HepG2 (cell line): ENCODE measurements around the gene CCNB1IP1. TPM values are rescaled to one million over a fixed set of nuclear protein-coding genes. Genes with fewer than 3 reads are reported as not detected.

Experiments used
- AKAP8 ChIP-seq: sonication (generic); formaldehyde crosslinking; IDR thresholded peaks from 2 replicates; pipeline ENCODE4 v1.5.1; 2020; ENCODE audit warnings: mild to moderate bottlenecking, missing genetic modification reagents
- CEBPB ChIP-seq: IDR thresholded peaks from 2 replicates; pipeline ENCODE4 v1.6.1; 2011; ENCODE audit warnings: low read depth, low read length, improper control_type of control experiment, borderline replicate concordance
- GATAD1 ChIP-seq: IDR thresholded peaks from 2 replicates; pipeline ENCODE4 v1.6.1; 2016; ENCODE audit warnings: missing genetic modification reagents, missing compliant biosample characterization
- HES4 ChIP-seq: sonication (generic); formaldehyde crosslinking; IDR thresholded peaks from 2 replicates; pipeline ENCODE4 v1.9.0; 2021; ENCODE audit warnings: mild to moderate bottlenecking, missing genetic modification reagents, borderline replicate concordance
- IKZF4 ChIP-seq: sonication (generic); formaldehyde crosslinking; IDR thresholded peaks from 2 replicates; pipeline ENCODE4 v1.5.1; 2020; ENCODE audit warnings: borderline replicate concordance, mild to moderate bottlenecking, low read depth, missing genetic modification reagents; ENCODE audit errors: not compliant biosample characterization
- MAZ ChIP-seq, 2 experiments: sonication (generic) in 1 of 2; formaldehyde crosslinking in 1 of 2; IDR thresholded peaks; 2 replicates each; pipeline versions ENCODE4 v1.5.0 to v1.6.1; 2012 to 2020; ENCODE audit warnings: low read depth in 2 of 2, mild to moderate bottlenecking in 2 of 2, borderline replicate concordance in 1 of 2, improper control_type of control experiment in 1 of 2, low read length in 1 of 2, missing genetic modification reagents in 1 of 2, moderate library complexity in 1 of 2
- NR1H2 ChIP-seq: sonication (generic); formaldehyde crosslinking; IDR thresholded peaks from 2 replicates; pipeline ENCODE4 v1.8.1; 2022; ENCODE audit warnings: low read depth, missing genetic modification reagents, borderline replicate concordance
- PLSCR1 ChIP-seq: sonication (generic); formaldehyde crosslinking; IDR thresholded peaks from 2 replicates; pipeline ENCODE4 v1.5.0; 2020; ENCODE audit warnings: missing genetic modification reagents, mild to moderate bottlenecking, borderline replicate concordance
- SATB2 ChIP-seq: sonication (generic); formaldehyde crosslinking; IDR thresholded peaks from 2 replicates; pipeline ENCODE4 v1.5.0; 2020; ENCODE audit warnings: missing genetic modification reagents
- SKI ChIP-seq: fragments of 450-650 bp; IDR thresholded peaks from one replicate; pipeline ENCODE4 v1.6.1; 2018; ENCODE audit warnings: mild to moderate bottlenecking; ENCODE audit not compliant: partially characterized antibody
- TP53 ChIP-seq: sonication (generic); formaldehyde crosslinking; conservative IDR thresholded peaks from 2 replicates; pipeline ENCODE4 v1.4.0; 2020; ENCODE audit warnings: missing genetic modification reagents
- YEATS2 ChIP-seq: sonication (generic); formaldehyde crosslinking; IDR thresholded peaks from 2 replicates; pipeline ENCODE4 v1.4.0; 2020; ENCODE audit warnings: missing genetic modification reagents, borderline replicate concordance
- ZNF234 ChIP-seq: sonication (generic); formaldehyde crosslinking; conservative IDR thresholded peaks from 2 replicates; pipeline ENCODE4 v1.5.1; 2020; ENCODE audit warnings: mild to moderate bottlenecking, missing genetic modification reagents
- ZNF329 ChIP-seq: sonication (generic); formaldehyde crosslinking; IDR thresholded peaks from 2 replicates; pipeline ENCODE4 v1.9.0; 2021; ENCODE audit warnings: low read depth, mild to moderate bottlenecking, missing genetic modification reagents
- ZNF331 ChIP-seq: sonication (generic); formaldehyde crosslinking; IDR thresholded peaks from 2 replicates; pipeline ENCODE4 v1.4.0; 2020; ENCODE audit warnings: missing genetic modification reagents
- ZNF687 ChIP-seq: sonication (generic); formaldehyde crosslinking; IDR thresholded peaks from 2 replicates; pipeline ENCODE4 v1.5.1; 2020; ENCODE audit warnings: mild to moderate bottlenecking, missing genetic modification reagents, moderate library complexity
- ZNF878 ChIP-seq: sonication (generic); formaldehyde crosslinking; IDR thresholded peaks from 2 replicates; pipeline ENCODE4 v1.8.1; 2023; ENCODE audit warnings: mild to moderate bottlenecking, missing genetic modification reagents, moderate library complexity
- ZSCAN29 ChIP-seq: sonication (generic); formaldehyde crosslinking; conservative IDR thresholded peaks from 2 replicates; pipeline ENCODE4 v1.4.0; 2020; ENCODE audit warnings: mild to moderate bottlenecking, missing genetic modification reagents
- polyA plus RNA-seq, 8 experiments: library from polyadenylated mRNA; depleted of rRNA in 3 of 8; stranded (reverse) in 7 of 8; unstranded in 1 of 8; fragments of >200 nt; fragmentation: Illumina TruSeq in 4 of 8; extraction: Trizol in 4 of 8; gene quantifications; 2 replicates each; pipeline versions ENCODE4 v1.2.1 to v1.2.3, GENCODE V29; 2011 to 2016; ENCODE audit warnings: low read depth in 4 of 8, missing spikeins in 1 of 8, mixed read lengths in 1 of 8; ENCODE audit not compliant: insufficient read depth in 1 of 8
- total RNA-seq, 5 experiments: library from RNA; depleted of rRNA; stranded (reverse); fragments of >200 nt; fragmentation: Illumina TruSeq; extraction: Trizol; gene quantifications; 2 replicates each; pipeline ENCODE4 v1.2.3, GENCODE V29; 2016; ENCODE audit warnings: low read depth in 1 of 5
- TF ChIP-seq, protein P1 (sequence below): IDR thresholded peaks from 2 replicates; pipeline ENCODE4 v1.6.1; 2016; ENCODE audit warnings: low read depth, borderline replicate concordance
- TF ChIP-seq, protein P2 (sequence below): sonication (generic); formaldehyde crosslinking; IDR thresholded peaks from 2 replicates; pipeline ENCODE4 v1.8.0; 2022; ENCODE audit warnings: missing genetic modification reagents, low read depth, mild to moderate bottlenecking, borderline replicate concordance
- TF ChIP-seq, protein P3 (sequence below): sonication (generic); formaldehyde crosslinking; IDR thresholded peaks from 2 replicates; pipeline ENCODE4 v1.4.0; 2020; ENCODE audit warnings: low read depth, mild to moderate bottlenecking, missing genetic modification reagents

CCNB1IP1 gene
- total and polyA plus RNA-seq, 2 of the 13 experiments (the other 11 are each of a cell fraction or from before 2014, with no cell fraction given) = 98.3 to 125 TPM

GRCh38 chr14:20343092-20343861 lies 10.2 kb upstream of the CCNB1IP1 start, which contains the start of gene PARP2 (continued):
- TF ChIP-seq GATAD1 (CRISPR knock-in tag) (peak; percentile 97), ZNF329 (CRISPR knock-in tag) (no peak), YEATS2 (CRISPR knock-in tag) (peak; percentile 95), PLSCR1 (no peak), NR1H2 (CRISPR knock-in tag) (0 out of 2 replicates have a peak, but pooled peaks have one; percentile 28), SKI (peak; percentile 56), TP53 (no peak), ZNF687 (CRISPR knock-in tag) (peak; percentile 92), CEBPB (no peak), HES4 (CRISPR knock-in tag) (peak; percentile 81; the same call in 1 of the 2 replicates), AKAP8 (no peak), ZNF331 (CRISPR knock-in tag) (peak; percentile 84), ZNF234 (CRISPR knock-in tag) (peak; percentile 90; the same call in 1 of the 2 replicates), SATB2 (CRISPR knock-in tag) (no peak), ZNF878 (peak; percentile 87; the same call in 1 of the 2 replicates), MAZ (IDR thresholded peaks at IDR 0.05; ENCODE audit: borderline replicate concordance, low read depth, low read length) (peak; percentile 79), MAZ (CRISPR knock-in tag; IDR thresholded peaks at IDR 0.05; ENCODE audit: low read depth) (peak; percentile 80; the same call in 1 of the 2 replicates), IKZF4 (peak; percentile 89), ZSCAN29 (peak; percentile 90)
- TF ChIP-seq, protein P1, sequence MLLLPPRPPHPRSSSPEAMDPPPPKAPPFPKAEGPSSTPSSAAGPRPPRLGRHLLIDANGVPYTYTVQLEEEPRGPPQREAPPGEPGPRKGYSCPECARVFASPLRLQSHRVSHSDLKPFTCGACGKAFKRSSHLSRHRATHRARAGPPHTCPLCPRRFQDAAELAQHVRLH = peak; percentile 90
- TF ChIP-seq, protein P2, sequence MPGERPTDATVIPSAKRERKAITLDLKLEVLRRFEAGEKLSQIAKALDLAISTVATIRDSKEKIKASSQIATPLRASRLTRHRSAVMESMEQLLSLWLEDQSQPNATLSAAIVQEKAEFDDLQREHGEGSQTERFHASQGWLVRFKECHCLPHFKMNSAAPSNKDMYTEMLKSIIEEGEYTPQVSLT (CRISPR knock-in tag) = no peak
- TF ChIP-seq, protein P3, sequence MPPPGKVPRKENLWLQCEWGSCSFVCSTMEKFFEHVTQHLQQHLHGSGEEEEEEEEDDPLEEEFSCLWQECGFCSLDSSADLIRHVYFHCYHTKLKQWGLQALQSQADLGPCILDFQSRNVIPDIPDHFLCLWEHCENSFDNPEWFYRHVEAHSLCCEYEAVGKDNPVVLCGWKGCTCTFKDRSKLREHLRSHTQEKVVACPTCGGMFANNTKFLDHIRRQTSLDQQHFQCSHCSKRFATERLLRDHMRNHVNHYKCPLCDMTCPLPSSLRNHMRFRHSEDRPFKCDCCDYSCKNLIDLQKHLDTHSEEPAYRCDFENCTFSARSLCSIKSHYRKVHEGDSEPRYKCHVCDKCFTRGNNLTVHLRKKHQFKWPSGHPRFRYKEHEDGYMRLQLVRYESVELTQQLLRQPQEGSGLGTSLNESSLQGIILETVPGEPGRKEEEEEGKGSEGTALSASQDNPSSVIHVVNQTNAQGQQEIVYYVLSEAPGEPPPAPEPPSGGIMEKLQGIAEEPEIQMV (CRISPR knock-in tag) = peak; percentile 83; the same call in 1 of the 2 replicates
